Natural killer cell (primary cell): ENCODE measurements around the gene SSC5D. TPM values are rescaled to one million over a fixed set of nuclear protein-coding genes. Genes with fewer than 3 reads are reported as not detected.
A peak's percentile ranks its signal among the peaks of the same experiment; 100 is the strongest.

ENCODE experiments used
- ATAC-seq, 3 donors: fragments of 150-1000 bp in 2 of 3; fragments of 200-7000 bp in 1 of 3; cut with Tn5 transposase; 1 replicate in 1 of 3; 2 replicates in 2 of 3; pipeline ENCODE4 v1.10.0; 2021; ENCODE audit warnings: mild to moderate bottlenecking in 2 of 3, moderate library complexity in 2 of 3
- DNase-seq, 2 donors: peaks; one replicate each; pipeline versions ENCODE4 v3.0.0 to v3.0.0-alpha.2; 2013 to 2021; ENCODE audit warnings: mixed read lengths in 1 of 2
- H3K27ac ChIP-seq: one replicate; pipeline ENCODE4 v1.5.1; 2013; ENCODE audit warnings: mild to moderate bottlenecking, low read length
- H3K27me3 ChIP-seq: one replicate; pipeline ENCODE4 v1.6.1; 2013; ENCODE audit warnings: low read length; ENCODE audit not compliant: control insufficient read depth, insufficient read depth
- H3K36me3 ChIP-seq: one replicate; pipeline ENCODE4 v1.6.1; 2013; ENCODE audit warnings: low read length; ENCODE audit not compliant: control insufficient read depth, insufficient read depth
- H3K4me1 ChIP-seq: one replicate; pipeline ENCODE4 v1.6.1; 2013; ENCODE audit warnings: low read length; ENCODE audit not compliant: control insufficient read depth, insufficient read depth
- H3K4me3 ChIP-seq: one replicate; pipeline ENCODE4 v1.5.1; 2013; ENCODE audit warnings: low read length
- H3K9me3 ChIP-seq: one replicate; pipeline ENCODE4 v1.6.1; 2013; ENCODE audit warnings: low read length; ENCODE audit not compliant: control insufficient read depth, insufficient read depth
- H3K27ac Mint-ChIP-seq, 2 donors: one replicate each; pipeline ENCODE4 v1.8.0; 2022; ENCODE audit warnings: mild to moderate bottlenecking in 2 of 2, mixed read lengths in 2 of 2, moderate library complexity in 1 of 2
- H3K27me3 Mint-ChIP-seq, 2 donors: one replicate each; pipeline ENCODE4 v1.8.0; 2022; ENCODE audit warnings: low read depth in 2 of 2, mixed read lengths in 2 of 2
- H3K36me3 Mint-ChIP-seq: one replicate; pipeline ENCODE4 v1.8.0; 2022; ENCODE audit warnings: mixed read lengths
- H3K4me1 Mint-ChIP-seq, 2 donors: one replicate each; pipeline ENCODE4 v1.8.0; 2022; ENCODE audit warnings: mixed read lengths in 2 of 2
- H3K4me3 Mint-ChIP-seq: one replicate; pipeline ENCODE4 v1.8.0; 2022; ENCODE audit warnings: mild to moderate bottlenecking, moderate library complexity, mixed read lengths
- H3K9me3 Mint-ChIP-seq, 2 donors: one replicate each; pipeline ENCODE4 v1.8.0; 2022; ENCODE audit warnings: mixed read lengths in 2 of 2
- CTCF ChIP-seq: fragments of 200-600 bp; IDR thresholded peaks from one replicate; pipeline ENCODE4 v1.8.0; 2022; ENCODE audit warnings: antibody characterized with exemption
- WGBS: methylation state at CpG from one replicate; pipeline ENCODE4 v1.1.7; 2013; ENCODE audit warnings: missing lambda C conversion rate; ENCODE audit not compliant: insufficient coverage; 5-methylcytosine and 5-hydroxymethylcytosine counted together
- intact Hi-C: fragments of 100-400 bp; cut with micrococcal nuclease; formaldehyde crosslinking; loops from one replicate; pipeline ENCODE4 v1.14.2; 2022
- total RNA-seq, 4 donors: library from RNA; stranded (reverse); fragments of 120-200 nt in 1 of 4; gene quantifications; one replicate each; pipeline versions ENCODE4 v1.2.3 to v1.2.4, GENCODE V29; 2013 to 2022

The SSC5D gene
- total RNA-seq, 3 donors from 2014 or later (not counting 1 experiment from before 2014, with no cell fraction given), result 0.11 to 0.68 (median 0.58) TPM

- Mint-ChIP-seq H3K27ac (no peak overlapping the region), H3K4me3 (no peak overlapping the region), H3K27me3 (peaks cover 0 to 5% of the 10 kb centered on the region in 2 donors), H3K9me3 (no peaks in the 10 kb centered on the region), H3K4me1 (peaks cover 12 to 23% of the 10 kb centered on the region in 2 donors), H3K36me3 (no peaks in the 10 kb centered on the region)
- DNase-seq, result no peak
- 93% methylated on average over 4 of the region's 4 CpGs for WGBS
- TF ChIP-seq CTCF, result no peak
- Histone ChIP-seq H3K4me3 (no peak overlapping the region), H3K4me1 (peaks cover 13% of the 10 kb centered on the region), H3K27ac (no peak overlapping the region), H3K27me3 (no peaks in the 10 kb centered on the region), H3K9me3 (no peaks in the 10 kb centered on the region), H3K36me3 (no peaks in the 10 kb centered on the region)
- no peak for ATAC-seq
- intact Hi-C loops, result loop anchor here (2.0 kb wide), 1 partner anchor 39 kb away; no protein-coding TSS in a partner anchor
Measured at GRCh38 chr19:55466241-55466614, 22.0 kb upstream of the SSC5D start.

DNA sequence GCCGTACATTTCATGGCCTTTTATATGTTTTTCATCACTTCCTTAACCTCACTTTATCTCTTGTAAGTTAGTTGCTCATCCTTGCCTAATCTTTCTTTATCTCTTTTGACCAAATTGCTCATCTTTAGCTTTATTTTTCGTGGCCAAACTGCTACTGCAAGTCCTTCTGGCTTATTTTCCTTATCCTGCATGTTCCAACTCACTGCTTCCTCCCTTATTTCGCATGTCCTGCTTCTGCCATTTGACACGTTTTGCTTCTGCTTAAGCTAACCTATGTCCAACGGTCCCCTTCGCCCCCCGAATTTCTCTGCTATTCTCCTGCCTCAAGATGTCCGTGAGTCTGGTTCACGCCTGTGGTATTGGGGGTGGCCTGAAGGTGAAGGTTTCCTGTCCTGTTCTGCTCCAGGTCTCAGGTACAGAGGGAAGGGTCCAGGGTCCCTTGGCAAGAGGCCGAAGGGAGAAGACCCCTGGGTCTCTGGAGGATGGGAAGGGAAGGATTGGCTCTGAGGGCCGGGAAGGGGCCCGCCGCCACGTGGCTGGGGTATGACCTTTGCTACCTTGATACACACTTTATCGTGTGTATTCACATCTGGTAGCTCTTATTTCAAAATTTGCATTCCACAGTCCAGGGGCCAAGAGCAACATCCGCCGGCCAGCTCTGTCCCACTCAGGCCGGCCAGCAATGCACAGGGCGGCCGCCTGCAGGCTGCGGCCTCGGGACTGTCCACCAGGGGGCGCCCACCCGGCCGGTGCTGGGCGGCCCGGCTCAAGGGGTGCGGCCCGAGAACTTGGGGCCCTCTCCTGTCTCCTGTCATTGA lies 20.8 kb upstream of the SSC5D start:
- 37% methylated on average over 29 of the region's 29 CpGs for WGBS
- intact Hi-C loops, result loop anchor here (2.0 kb wide), 1 partner anchor 37 kb away; no protein-coding TSS in a partner anchor
- Mint-ChIP-seq H3K36me3 (no peaks in the 10 kb centered on the region), H3K9me3 (no peaks in the 10 kb centered on the region), H3K4me1 (peaks cover under 1 to 11% of the 10 kb centered on the region in 2 donors), H3K27me3 (peaks cover 0 to 2% of the 10 kb centered on the region in 2 donors), H3K27ac (no peak overlapping the region), H3K4me3 (no peak overlapping the region)
- Histone ChIP-seq H3K27ac (no peak overlapping the region), H3K27me3 (no peaks in the 10 kb centered on the region), H3K36me3 (no peaks in the 10 kb centered on the region), H3K4me1 (peaks cover 5% of the 10 kb centered on the region), H3K4me3 (no peak overlapping the region), H3K9me3 (no peaks in the 10 kb centered on the region)
- TF ChIP-seq CTCF, result peak; percentile 98
- ATAC-seq (peak; percentile 93 to 99 (median 98)), DNase-seq (peak; percentile 76 to 79)

DNA sequence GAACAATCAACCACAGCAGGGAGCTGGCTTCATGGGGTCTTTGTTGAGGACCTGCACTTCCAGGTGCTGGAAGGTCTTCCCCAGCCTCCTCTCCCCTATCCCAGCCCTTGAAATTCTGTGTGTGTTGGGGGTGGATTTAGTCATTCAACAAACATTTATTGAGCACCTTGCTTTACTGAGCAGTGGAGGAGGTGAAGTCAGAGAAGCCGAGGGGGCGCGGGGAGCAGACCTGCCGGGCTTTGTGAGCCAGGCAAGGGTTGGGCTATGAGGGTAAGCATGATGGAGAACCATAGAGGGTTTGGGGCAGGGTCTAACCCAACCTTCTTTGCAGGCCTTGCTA lies 20.2 kb upstream of the SSC5D start:
- no peaks in the 10 kb centered on the region for H3K9me3 Mint-ChIP-seq
- no peaks in the 10 kb centered on the region for H3K36me3 Mint-ChIP-seq
- no peaks in the 10 kb centered on the region for H3K9me3 ChIP-seq
- peak; percentile 55 for TF ChIP-seq CTCF
- peaks cover 0 to 5% of the 10 kb centered on the region in 2 donors for H3K4me1 Mint-ChIP-seq
- WGBS, result 34% methylated on average over 4 of the region's 4 CpGs
- intact Hi-C loops, result no loop called here
- H3K4me3 Mint-ChIP-seq, result no peak overlapping the region
- no peak overlapping the region for H3K4me3 ChIP-seq
- H3K27ac ChIP-seq, result no peak overlapping the region
- peaks cover 0 to 2% of the 10 kb centered on the region in 2 donors for H3K27me3 Mint-ChIP-seq
- H3K36me3 ChIP-seq, result no peaks in the 10 kb centered on the region
- H3K4me1 ChIP-seq, result peaks cover 4% of the 10 kb centered on the region
- DNase-seq (no peak), ATAC-seq (no peak)
- H3K27ac Mint-ChIP-seq, result no peak overlapping the region
- no peaks in the 10 kb centered on the region for H3K27me3 ChIP-seq
